GM18526 (cell line): Measurements from ENCODE around the gene BTN1A1.

Experiments used
- POLR2A ChIP-seq: IDR thresholded peaks from 3 replicates; pipeline ENCODE4 v1.6.1; 2011; ENCODE audit not compliant: insufficient read length; ENCODE audit errors: extremely low read depth

BTN1A1 gene

DNA sequence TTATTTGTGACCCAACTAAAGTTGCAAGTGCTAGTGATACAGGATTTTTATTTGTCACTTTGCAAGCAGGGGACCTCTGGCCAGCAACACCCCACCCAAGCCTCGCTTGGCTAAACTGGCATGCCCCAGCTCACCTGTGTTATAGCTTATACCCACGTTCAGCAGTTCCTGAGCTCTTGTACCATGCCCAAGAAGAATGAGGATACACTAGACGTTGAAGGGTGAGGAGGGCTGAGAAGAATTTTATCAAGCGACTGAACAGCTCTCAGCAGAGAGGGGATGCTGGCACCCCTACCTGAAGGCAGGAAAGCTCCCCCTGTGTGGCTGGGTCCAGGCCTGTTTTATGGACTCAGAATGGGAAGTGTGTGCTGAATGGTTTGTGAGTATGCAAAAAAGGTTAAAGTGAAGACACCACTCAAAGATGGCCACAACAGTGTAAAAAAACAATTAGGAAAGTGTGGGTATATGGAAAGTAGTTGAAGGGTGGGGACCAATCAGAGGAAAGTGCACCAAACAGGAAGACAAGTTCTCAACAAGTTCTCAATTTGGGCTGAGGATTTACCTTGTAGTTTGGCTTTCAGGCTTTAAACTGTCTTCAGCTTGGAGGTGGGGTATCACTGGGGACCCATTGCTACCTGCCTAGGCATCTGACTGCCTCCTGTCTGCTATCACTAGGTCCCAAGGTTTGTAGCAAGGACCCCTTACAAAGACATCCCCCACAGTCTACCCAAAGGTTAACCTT is 27.4 kb upstream of the BTN1A1 start:
- no peak for TF ChIP-seq POLR2A

DNA sequence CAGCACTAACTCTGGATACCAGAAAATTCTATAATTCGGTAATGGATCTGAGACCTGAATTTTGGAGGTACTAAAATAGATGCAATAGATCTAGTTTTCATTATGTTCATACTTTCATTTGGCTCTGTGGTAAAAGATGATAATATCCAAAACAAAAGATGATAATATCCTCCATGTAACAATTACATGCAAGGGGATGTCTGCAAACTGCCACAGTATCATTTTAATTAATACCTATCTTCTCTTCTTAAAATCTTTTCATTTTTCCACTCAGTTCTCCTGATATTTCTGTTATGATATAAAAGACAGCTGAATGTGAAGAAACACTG is 26.7 kb upstream of the BTN1A1 start:
- no peak for TF ChIP-seq POLR2A

DNA sequence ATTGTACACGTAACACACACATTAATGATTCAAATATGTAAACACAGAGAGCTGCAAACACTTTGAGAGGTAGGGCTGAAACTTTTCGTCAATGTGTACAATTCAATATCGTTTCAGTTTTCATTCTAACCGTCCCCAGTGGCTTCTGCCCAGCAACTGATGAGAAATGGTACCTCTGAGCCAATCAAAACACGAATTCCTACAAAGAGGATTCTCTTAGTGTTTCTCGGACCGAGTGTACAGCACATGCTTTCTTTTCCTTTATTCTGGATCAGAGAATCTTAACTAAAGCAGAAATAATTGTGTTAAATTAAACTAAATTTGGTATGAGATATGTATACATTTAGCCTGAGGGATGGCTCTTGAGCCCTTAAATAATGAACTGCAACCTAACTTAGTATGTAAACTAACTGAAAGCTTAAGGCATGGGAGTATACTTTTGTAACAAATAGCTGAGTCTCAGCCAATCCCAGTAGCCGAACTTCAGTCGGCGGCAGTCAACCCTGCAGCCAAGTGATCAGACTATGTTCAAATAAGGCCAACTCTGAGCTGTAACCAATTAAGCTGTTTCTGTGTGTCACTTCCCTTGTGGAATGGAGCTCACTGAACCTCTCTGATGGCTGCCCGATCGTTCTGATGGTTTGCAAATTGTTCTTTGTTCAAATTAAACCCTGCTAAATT is 26.2 kb upstream of the BTN1A1 start:
- peak; percentile 78 for TF ChIP-seq POLR2A

DNA sequence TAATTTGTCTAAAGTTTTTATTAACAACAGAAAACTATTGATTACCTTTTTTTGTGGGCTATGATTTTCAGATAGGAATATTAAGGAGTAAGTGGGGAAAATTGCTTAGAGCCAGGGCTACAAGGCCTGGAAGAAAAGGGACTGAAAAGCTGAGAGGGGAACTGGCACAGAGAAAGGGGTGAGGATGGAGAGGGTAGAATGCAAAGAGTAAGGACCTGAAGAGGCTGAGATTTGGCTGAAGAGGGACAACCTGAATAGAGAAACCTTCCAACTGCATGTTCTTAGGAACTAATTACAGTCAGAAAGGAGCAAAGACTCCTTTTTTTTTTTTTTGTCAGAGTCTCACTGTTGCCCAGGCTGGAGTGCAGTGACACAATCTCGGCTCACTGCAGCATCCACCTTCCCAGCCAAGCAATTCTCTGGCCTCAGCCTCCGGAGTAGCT is 25.6 kb upstream of the BTN1A1 start:
- TF ChIP-seq POLR2A, result no peak

DNA sequence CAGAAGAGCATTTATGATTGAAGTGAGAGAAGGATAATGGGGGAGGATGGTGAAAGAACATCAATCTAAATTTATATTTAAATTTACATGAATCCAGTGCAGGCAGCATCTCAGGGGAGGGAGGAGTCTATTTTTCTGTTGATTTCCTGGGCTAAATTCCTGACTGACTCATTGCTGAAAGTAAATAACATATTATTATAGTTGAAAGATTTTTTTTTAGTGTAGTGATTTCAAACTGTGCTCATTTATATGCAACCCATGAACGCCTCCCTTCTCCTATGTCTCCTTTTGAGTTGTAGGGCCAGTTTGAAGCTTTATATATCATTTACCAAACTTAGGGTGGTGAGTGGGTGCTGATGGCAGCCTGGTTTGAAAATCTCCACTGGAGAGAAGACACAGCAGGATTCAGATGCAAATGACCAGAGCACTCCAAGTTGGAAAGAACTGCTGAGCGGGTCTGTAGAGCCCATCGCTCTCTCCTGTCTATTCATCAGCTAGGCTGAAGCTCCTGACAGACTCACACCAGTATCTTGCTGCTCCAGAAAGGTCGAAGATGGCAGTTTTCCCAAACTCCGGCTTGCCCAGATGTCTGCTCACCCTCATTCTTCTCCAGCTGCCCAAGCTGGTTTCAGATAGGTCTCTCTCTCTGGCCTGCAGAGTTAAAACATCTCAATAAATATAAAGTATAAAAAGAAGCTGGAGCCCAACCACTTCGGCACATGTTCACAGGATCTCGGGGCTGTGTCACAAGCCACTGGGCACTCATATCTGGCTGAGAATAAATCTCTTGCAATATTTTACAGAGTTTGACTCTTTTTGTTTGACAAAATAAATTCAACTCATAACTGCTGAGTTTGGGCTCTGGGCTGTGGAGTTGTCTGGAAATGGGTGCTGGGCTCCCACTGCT is 24.0 kb upstream of the BTN1A1 start:
- no peak for TF ChIP-seq POLR2A

DNA sequence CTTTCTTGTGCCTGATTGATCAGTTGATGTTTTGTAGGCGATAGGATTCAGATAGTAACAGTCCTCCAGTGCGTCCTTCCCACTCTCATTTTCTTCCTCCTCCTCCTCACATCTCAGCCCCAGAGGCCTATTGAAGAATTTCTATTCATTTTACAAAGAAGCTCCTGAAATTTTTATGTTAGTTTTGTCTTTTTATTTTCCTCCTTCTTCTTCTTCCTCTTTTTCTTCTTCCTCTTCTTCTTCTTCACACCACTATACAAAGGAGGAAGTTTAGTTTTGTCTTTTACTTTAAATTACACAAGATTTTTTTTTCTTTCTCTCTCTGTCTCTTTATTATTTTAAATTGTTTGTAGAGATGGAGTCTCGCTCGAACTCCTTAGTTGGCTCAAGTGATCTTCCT is 23.2 kb upstream of the BTN1A1 start:
- no peak for TF ChIP-seq POLR2A

DNA sequence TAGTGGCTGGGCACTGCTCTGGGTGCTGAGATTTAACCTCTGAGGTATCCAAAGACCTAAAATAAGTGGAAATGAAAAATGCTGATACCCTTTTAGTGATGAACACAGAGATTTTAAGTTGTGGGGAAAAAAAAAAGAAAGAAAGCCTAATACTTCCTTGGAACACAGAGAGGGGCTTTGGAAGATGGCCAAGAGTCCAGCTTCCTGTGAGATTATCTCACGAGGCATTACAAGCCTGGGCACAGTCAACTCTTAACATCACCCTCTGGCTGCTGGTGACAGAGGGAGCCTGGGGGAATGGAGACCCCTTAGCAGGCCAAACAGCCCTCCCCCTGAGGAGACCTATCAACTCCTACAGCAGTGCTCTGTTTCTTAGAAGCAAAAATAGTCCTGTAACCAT is 22.7 kb upstream of the BTN1A1 start:
- TF ChIP-seq POLR2A, result no peak

DNA sequence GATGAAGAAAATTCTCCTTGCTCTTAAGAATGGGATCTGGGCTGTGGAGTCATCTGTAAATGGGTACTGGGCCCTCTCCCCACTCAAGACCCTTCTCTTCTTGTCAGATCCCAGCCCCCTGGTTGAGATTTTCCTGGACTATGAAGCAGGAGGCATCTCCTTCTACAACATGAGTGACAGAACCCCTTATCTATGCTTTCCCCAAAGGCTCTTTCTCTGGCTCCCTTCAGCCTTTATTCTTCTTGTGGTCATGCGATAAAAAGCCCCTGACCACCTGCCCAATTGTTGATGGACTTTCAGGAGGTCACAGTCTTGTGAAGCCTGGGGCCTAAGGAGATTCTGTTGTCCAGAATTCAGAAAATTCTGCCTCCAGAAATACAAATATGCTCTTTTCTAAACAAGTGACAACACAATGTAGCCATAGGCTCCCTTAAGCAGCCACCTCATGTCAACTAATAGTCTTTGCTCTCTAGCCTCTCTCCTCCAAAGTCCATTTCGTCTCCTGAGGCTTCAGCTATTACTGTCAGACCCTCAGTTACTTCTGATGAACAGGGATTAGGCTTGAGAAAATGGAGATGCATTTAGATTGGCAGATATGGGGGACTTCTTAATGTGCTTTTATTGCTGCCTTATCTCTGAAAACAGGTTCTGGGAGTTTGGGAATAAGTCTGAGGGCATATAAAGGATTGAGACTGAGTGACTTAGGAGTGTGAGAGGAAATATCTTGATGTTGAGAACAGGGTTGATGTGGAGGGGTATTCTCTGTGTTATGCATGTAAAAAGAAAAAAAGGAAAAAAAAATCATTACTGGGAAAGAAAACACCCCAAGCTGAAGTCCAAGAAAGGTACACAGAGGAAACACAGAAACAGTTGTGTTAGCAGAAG is 21.8 kb upstream of the BTN1A1 start:
- no peak for TF ChIP-seq POLR2A

DNA sequence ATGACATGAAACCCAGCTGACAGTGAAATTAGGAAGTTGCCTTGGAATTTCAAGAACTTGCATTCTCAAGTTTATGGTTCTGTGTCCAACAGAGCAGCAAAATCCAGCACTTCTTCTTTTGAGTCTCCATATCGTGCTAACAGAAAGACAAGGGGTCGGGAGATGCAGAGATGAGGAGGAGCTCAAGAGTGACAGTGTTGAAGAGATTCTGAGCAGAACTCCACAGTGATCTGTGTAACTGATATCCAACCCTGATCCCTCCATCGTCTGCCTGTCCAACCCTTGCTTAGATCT is 21.2 kb upstream of the BTN1A1 start:
- TF ChIP-seq POLR2A, result no peak

DNA sequence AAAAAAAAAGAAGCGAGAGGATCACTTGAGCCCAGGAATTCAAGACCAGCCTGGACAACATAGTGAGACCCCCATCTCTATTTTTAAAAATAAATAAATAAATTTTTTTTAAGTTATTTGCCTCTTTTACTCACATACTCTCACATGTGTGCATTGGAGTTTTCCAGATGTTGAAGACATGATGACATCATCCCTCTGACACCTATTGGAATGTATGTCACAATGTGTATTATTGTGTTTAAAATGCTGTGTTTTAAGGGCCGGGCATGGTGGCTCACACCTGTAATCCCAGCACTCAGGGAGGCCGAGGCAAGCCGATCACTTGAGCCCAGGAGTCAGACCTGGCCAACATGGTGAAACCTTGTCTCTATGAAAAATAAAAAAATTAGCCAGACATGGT is 17.8 kb upstream of the BTN1A1 start:
- no peak for TF ChIP-seq POLR2A

DNA sequence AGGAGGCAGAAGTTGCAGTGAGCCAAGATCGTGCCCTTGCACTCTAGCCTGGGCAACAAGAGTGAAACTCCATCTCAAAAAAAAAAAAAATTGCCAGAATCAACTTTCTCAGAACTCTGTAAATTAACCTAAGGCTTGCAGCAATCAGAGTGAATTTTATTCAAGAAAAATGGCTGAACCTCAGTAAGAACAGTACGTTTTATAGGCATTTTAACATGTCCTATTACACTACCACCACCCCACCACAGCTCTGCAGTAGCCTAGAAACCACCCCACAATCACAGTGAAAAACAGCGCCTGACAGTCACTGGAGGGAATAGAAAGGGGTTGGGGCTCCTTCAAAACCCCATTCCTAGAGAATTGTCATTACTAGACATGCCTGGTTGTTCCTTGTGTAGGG is 16.4 kb upstream of the BTN1A1 start:
- no peak for TF ChIP-seq POLR2A

DNA sequence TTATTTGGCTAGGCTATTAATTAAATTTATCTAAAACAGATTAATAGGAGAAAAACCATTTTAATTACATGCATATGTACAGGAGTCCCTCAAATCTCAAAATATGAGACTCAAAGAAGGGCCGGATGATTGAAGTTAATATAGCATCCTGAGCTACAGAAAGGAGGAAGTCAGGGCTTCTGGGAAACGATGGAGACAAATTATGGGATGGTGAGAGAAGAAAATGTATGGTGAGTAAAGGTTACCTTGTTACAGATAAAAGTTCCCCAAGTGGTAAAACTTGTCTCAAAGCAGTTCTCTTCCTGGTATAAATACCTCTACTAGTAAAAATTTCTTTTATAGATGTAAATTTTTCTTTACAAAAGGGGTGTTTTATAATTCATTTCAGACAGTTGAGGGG is 15.9 kb upstream of the BTN1A1 start:
- TF ChIP-seq POLR2A, result no peak

DNA sequence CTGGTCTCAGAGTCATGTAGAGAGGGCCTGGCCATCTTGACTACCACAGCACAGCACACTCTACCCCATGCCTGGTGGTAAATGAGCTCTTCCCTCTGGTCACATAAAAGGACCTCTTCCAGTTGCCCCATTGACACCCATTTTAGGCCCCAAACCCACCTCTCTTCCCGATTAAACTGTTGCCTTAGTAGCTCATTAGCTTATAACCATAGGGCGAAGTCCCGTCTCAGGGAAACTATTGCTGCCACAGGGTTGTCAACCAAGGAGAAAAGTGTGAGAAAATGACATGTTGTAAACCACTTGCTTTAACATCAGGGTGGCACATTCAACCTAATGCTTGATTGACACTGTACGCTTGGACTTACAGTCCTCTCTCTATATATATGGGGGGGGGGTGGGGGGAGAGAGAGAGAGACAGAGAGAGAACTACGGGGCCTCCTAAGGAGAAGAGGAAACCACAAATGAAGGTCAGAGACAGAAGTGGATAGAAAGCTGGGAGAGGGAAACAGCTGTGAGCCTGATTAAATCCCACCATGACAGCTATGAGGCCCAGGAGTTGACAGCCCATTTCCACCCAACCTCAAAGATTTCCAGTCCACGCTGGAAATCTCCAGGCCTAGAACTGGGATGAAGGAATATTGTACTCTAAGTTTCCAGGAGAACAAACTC is 14.9 kb upstream of the BTN1A1 start:
- no peak for TF ChIP-seq POLR2A

DNA sequence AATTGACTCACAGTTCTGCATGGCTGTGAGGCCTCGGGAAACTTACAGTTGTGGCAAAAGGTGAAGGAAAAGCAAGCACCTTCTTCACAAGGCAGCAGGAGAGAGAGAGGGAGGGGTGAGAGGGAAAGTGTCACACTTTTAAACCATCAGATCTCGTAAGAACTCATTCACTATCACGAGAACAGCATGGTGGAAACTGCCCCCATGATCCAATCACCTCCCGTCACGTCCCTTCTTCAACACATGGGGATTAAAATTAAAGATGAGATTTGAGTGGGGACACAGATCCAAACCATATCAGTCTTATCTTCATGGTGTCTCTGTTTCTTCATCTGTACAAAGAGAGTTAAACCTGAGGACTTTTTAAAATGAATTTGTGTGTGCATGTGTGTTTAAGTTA is 13.7 kb upstream of the BTN1A1 start:
- no peak for TF ChIP-seq POLR2A

DNA sequence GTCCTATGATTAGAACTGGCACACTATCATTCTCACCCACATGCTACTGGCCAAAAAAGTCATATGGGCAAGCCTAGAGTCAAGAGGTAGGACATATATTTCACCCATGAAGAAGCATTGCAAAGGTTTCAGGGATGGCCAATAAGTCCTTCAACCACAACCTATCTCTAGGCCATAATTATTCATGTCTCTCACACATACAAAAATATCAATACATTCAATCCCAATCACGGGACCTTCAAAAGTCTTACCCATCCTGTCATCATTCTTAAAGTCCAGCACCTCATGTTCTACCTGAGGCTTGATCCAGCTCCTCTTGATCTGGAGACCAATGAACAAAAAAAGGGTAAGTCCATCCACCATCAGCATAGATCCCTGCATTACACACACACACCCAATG is 12.6 kb upstream of the BTN1A1 start:
- no peak for TF ChIP-seq POLR2A
